Measurements from ENCODE around the gene MGMT.

Gene MGMT

GRCh38 chr10:129696636-129697035 is 229.6 kb downstream of the MGMT start:
- DNase-seq: no peak

- DNase-seq: no peak
Measured at GRCh38 chr10:129697463-129698247, 230.6 kb downstream of the MGMT start.

- no peak for DNase-seq
Measured at GRCh38 chr10:129699722-129700340, 232.8 kb downstream of the MGMT start.

GRCh38 chr10:129702605-129703004 is 235.6 kb downstream of the MGMT start:
- DNase-seq: no peak

GRCh38 chr10:129703287-129704137 is 236.5 kb downstream of the MGMT start:
- no peak for DNase-seq

- no peak for DNase-seq
Measured at GRCh38 chr10:129704225-129704624, 237.2 kb downstream of the MGMT start.

GRCh38 chr10:129704786-129705525 is 237.9 kb downstream of the MGMT start:
- DNase-seq: no peak

- no peak for DNase-seq
Measured at GRCh38 chr10:129705676-129706075, 238.6 kb downstream of the MGMT start.

GRCh38 chr10:129706081-129706480 is 239.0 kb downstream of the MGMT start:
- no peak for DNase-seq

- DNase-seq: no peak
Measured at GRCh38 chr10:129706523-129706922, 239.5 kb downstream of the MGMT start.

- DNase-seq: no peak
Measured at GRCh38 chr10:129707406-129708388, 240.7 kb downstream of the MGMT start.

- DNase-seq: no peak
Measured at GRCh38 chr10:129709101-129709500, 242.1 kb downstream of the MGMT start.

- DNase-seq: no peak
Measured at GRCh38 chr10:129709627-129710509, 242.8 kb downstream of the MGMT start.

GRCh38 chr10:129710510-129710847 is 243.4 kb downstream of the MGMT start:
- no peak for DNase-seq

GRCh38 chr10:129711291-129711690 is 244.2 kb downstream of the MGMT start:
- DNase-seq: no peak

GRCh38 chr10:129712000-129712399 is 245.0 kb downstream of the MGMT start:
- DNase-seq: no peak

GRCh38 chr10:129713659-129714265 is 246.7 kb downstream of the MGMT start:
- DNase-seq: no peak

GRCh38 chr10:129715805-129716204 is 248.8 kb downstream of the MGMT start:
- DNase-seq: no peak

- no peak for DNase-seq
Measured at GRCh38 chr10:129716211-129716681, 249.2 kb downstream of the MGMT start.

- DNase-seq: no peak
Measured at GRCh38 chr10:129716881-129717280, 249.8 kb downstream of the MGMT start.
